GM10847 (cell line): ENCODE data around the gene RIMS4.

Experiments
- POLR2A ChIP-seq: IDR thresholded peaks from 2 replicates; pipeline ENCODE4 v1.6.1; 2011; ENCODE audit not compliant: insufficient read length; ENCODE audit errors: extremely low read depth

The RIMS4 gene

GRCh38 chr20:44731657-44732056 lies 78.7 kb downstream of the RIMS4 start:
- TF ChIP-seq POLR2A, result no peak

GRCh38 chr20:44730441-44730840 lies 79.9 kb downstream of the RIMS4 start:
- no peak for TF ChIP-seq POLR2A

- no peak for TF ChIP-seq POLR2A
Observed at GRCh38 chr20:44728801-44729443, 81.4 kb downstream of the RIMS4 start.

GRCh38 chr20:44727651-44728050 lies 82.7 kb downstream of the RIMS4 start:
- no peak for TF ChIP-seq POLR2A

- TF ChIP-seq POLR2A, result no peak
Observed at GRCh38 chr20:44727039-44727438, 83.3 kb downstream of the RIMS4 start.

GRCh38 chr20:44725837-44726236 lies 84.5 kb downstream of the RIMS4 start:
- TF ChIP-seq POLR2A, result no peak

- TF ChIP-seq POLR2A, result no peak
Observed at GRCh38 chr20:44724423-44725091, 85.8 kb downstream of the RIMS4 start.

- no peak for TF ChIP-seq POLR2A
Observed at GRCh38 chr20:44723798-44724362, 86.5 kb downstream of the RIMS4 start.

- TF ChIP-seq POLR2A, result no peak
Observed at GRCh38 chr20:44723391-44723790, 87.0 kb downstream of the RIMS4 start.

- TF ChIP-seq POLR2A, result no peak
Observed at GRCh38 chr20:44722990-44723389, 87.4 kb downstream of the RIMS4 start.

- TF ChIP-seq POLR2A, result no peak
Observed at GRCh38 chr20:44721785-44722054, 88.6 kb downstream of the RIMS4 start.

- no peak for TF ChIP-seq POLR2A
Observed at GRCh38 chr20:44720997-44721784, 89.2 kb downstream of the RIMS4 start.

- TF ChIP-seq POLR2A, result no peak
Observed at GRCh38 chr20:44720621-44720996, 89.7 kb downstream of the RIMS4 start.

GRCh38 chr20:44719841-44720240 lies 90.5 kb downstream of the RIMS4 start:
- no peak for TF ChIP-seq POLR2A

GRCh38 chr20:44717986-44718385 lies 92.4 kb downstream of the RIMS4 start:
- TF ChIP-seq POLR2A, result no peak
